ENCODE results near the gene SMG5. TPM values are rescaled to one million over a fixed set of nuclear protein-coding genes. Genes with fewer than 3 reads are reported as not detected.
A peak's percentile ranks its signal among the peaks of the same experiment; 100 is the strongest.

SMG5 gene
- total RNA-seq, 1 donor from 2014 or later, result 78.1 TPM

DNA sequence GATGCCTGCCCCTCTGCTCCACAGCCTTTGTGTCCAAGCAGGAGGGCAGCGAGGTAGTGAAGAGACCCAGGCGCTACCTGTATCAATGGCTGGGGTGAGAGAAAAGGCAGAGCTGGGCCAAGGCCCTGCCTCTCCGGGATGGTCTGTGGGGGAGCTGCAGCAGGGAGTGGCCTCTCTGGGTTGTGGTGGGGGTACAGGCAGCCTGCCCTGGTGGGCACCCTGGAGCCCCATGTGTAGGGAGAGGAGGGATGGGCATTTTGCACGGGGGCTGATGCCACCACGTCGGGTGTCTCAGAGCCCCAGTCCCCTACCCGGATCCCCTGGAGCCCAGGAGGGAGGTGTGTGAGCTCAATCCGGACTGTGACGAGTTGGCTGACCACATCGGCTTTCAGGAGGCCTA lies 39.9 kb downstream of the SMG5 start:
- no peak for DNase-seq (ENCODE audit: extremely low spot score, unreplicated experiment)
- H3K36me3 Mint-ChIP-seq (ENCODE audit: unreplicated experiment), result peaks cover 10% of the 10 kb centered on the region
- H3K4me3 Mint-ChIP-seq (ENCODE audit: unreplicated experiment), result no peak overlapping the region
- no peak overlapping the region for H3K27ac Mint-ChIP-seq (ENCODE audit: unreplicated experiment)
- H3K4me1 Mint-ChIP-seq (ENCODE audit: unreplicated experiment), result peaks cover 13% of the 10 kb centered on the region
- H3K9me3 Mint-ChIP-seq (ENCODE audit: unreplicated experiment), result no peaks in the 10 kb centered on the region
- no peaks in the 10 kb centered on the region for H3K27me3 Mint-ChIP-seq (ENCODE audit: unreplicated experiment)
- TF ChIP-seq, protein P1, sequence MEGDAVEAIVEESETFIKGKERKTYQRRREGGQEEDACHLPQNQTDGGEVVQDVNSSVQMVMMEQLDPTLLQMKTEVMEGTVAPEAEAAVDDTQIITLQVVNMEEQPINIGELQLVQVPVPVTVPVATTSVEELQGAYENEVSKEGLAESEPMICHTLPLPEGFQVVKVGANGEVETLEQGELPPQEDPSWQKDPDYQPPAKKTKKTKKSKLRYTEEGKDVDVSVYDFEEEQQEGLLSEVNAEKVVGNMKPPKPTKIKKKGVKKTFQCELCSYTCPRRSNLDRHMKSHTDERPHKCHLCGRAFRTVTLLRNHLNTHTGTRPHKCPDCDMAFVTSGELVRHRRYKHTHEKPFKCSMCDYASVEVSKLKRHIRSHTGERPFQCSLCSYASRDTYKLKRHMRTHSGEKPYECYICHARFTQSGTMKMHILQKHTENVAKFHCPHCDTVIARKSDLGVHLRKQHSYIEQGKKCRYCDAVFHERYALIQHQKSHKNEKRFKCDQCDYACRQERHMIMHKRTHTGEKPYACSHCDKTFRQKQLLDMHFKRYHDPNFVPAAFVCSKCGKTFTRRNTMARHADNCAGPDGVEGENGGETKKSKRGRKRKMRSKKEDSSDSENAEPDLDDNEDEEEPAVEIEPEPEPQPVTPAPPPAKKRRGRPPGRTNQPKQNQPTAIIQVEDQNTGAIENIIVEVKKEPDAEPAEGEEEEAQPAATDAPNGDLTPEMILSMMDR (IDR thresholded peaks at IDR 0.05), result no peak

DNA sequence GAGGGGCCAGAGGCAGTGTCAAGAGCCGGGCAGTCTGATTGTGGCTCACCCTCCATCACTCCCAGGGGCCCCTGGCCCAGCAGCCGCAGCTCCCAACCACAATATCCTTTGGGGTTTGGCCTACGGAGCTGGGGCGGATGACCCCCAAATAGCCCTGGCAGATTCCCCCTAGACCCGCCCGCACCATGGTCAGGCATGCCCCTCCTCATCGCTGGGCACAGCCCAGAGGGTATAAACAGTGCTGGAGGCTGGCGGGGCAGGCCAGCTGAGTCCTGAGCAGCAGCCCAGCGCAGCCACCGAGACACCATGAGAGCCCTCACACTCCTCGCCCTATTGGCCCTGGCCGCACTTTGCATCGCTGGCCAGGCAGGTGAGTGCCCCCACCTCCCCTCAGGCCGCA lies 40.7 kb downstream of the SMG5 start, which contains the start of gene BGLAP:
Gene BGLAP, plus strand, starts transcription at position 259 of the 400 bp plus-strand sequence. Its CDS starts 48 bp downstream, at position 307.
- Mint-ChIP-seq H3K27ac (ENCODE audit: unreplicated experiment) (peak within 1 kb of the TSS; percentile 23), H3K9me3 (ENCODE audit: unreplicated experiment) (no peaks in the 10 kb centered on the region), H3K4me1 (ENCODE audit: unreplicated experiment) (peaks cover 13% of the 10 kb centered on the region), H3K4me3 (ENCODE audit: unreplicated experiment) (no peak within 1 kb of the TSS), H3K27me3 (ENCODE audit: unreplicated experiment) (no peaks in the 10 kb centered on the region), H3K36me3 (ENCODE audit: unreplicated experiment) (peaks cover 15% of the 10 kb centered on the region)
- no peak for DNase-seq (ENCODE audit: extremely low spot score, unreplicated experiment)
- TF ChIP-seq, protein P1 (IDR thresholded peaks at IDR 0.05), result no peak

DNA sequence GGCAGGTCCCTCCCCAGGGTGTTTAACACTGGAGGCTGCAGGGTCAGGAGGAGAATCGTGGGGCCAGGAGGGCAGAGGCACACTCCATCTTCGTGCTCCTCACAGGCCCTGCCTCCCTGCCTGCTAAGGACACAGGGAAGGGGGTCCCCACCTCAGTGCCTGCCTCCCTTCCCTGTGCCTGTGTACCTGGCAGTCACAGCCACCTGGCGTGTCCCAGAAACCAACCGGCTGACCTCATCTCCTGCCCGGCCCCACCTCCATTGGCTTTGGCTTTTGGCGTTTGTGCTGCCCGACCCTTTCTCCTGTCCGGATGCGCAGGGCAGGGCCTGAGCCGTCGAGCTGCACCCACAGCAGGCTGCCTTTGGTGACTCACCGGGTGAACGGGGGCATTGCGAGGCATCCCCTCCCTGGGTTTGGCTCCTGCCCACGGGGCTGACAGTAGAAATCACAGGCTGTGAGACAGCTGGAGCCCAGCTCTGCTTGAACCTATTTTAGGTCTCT lies 41.3 kb downstream of the SMG5 start:
- peaks cover 13% of the 10 kb centered on the region for H3K4me1 Mint-ChIP-seq (ENCODE audit: unreplicated experiment)
- no peaks in the 10 kb centered on the region for H3K27me3 Mint-ChIP-seq (ENCODE audit: unreplicated experiment)
- TF ChIP-seq, protein P1 (IDR thresholded peaks at IDR 0.05), result no peak
- H3K4me3 Mint-ChIP-seq (ENCODE audit: unreplicated experiment), result no peak overlapping the region
- no peak for DNase-seq (ENCODE audit: extremely low spot score, unreplicated experiment)
- peaks cover 19% of the 10 kb centered on the region for H3K36me3 Mint-ChIP-seq (ENCODE audit: unreplicated experiment)
- peak overlapping the region; percentile 23 for H3K27ac Mint-ChIP-seq (ENCODE audit: unreplicated experiment)
- no peaks in the 10 kb centered on the region for H3K9me3 Mint-ChIP-seq (ENCODE audit: unreplicated experiment)

DNA sequence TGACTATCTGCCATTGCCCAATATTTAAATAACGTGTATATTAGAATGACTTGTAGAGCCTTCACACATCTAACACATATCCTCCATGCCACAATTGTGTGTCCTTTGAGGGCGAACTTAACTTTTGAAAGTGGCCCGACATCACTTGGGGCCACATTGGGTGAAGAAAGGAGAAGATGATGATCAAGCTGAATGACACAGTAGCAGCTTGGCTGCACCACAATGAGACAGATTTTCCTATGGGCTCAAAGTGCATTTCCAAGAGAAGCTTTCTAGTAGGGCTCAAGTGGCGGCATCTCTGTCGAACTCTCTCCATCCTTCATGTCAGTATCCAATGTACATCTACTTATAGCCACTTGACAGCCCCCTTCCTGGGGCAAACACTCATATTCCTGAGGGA lies 44.4 kb downstream of the SMG5 start:
- peaks cover 24% of the 10 kb centered on the region for H3K36me3 Mint-ChIP-seq (ENCODE audit: unreplicated experiment)
- no peaks in the 10 kb centered on the region for H3K9me3 Mint-ChIP-seq (ENCODE audit: unreplicated experiment)
- H3K4me1 Mint-ChIP-seq (ENCODE audit: unreplicated experiment), result peaks cover 17% of the 10 kb centered on the region
- no peak overlapping the region for H3K4me3 Mint-ChIP-seq (ENCODE audit: unreplicated experiment)
- TF ChIP-seq, protein P1 (IDR thresholded peaks at IDR 0.05), result no peak
- DNase-seq (ENCODE audit: extremely low spot score, unreplicated experiment), result no peak
- H3K27me3 Mint-ChIP-seq (ENCODE audit: unreplicated experiment), result no peaks in the 10 kb centered on the region
- no peak overlapping the region for H3K27ac Mint-ChIP-seq (ENCODE audit: unreplicated experiment)

DNA sequence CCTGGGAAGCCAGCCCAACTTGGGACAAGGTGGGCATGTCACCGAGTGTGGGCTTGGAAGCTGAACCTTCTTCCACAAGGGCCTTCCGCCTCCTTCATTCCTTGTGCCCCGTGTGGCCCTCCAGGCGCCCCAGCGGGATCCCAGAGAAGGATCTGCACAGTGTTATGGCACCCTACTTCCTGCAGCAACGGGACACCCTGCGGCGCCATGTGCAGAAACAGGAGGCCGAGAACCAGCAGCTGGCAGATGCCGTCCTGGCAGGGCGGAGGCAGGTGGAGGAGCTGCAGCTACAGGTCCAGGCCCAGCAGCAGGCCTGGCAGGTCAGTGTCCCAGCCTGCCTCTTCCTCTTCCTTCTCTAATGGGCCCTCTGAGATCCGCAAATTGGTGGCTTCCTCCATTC lies 46.5 kb downstream of the SMG5 start:
- H3K9me3 Mint-ChIP-seq (ENCODE audit: unreplicated experiment), result no peaks in the 10 kb centered on the region
- no peak overlapping the region for H3K27ac Mint-ChIP-seq (ENCODE audit: unreplicated experiment)
- peaks cover 24% of the 10 kb centered on the region for H3K36me3 Mint-ChIP-seq (ENCODE audit: unreplicated experiment)
- H3K27me3 Mint-ChIP-seq (ENCODE audit: unreplicated experiment), result no peaks in the 10 kb centered on the region
- no peak overlapping the region for H3K4me3 Mint-ChIP-seq (ENCODE audit: unreplicated experiment)
- TF ChIP-seq, protein P1 (IDR thresholded peaks at IDR 0.05), result no peak
- H3K4me1 Mint-ChIP-seq (ENCODE audit: unreplicated experiment), result peaks cover 11% of the 10 kb centered on the region
- DNase-seq (ENCODE audit: extremely low spot score, unreplicated experiment), result no peak
